Mucosa of rectum (tissue), 2 donors: ENCODE results near the gene YBX3.
A peak's percentile ranks its signal among the peaks of the same experiment; 100 is the strongest.

Source experiments
- H3K27ac ChIP-seq, 2 donors: one replicate each; pipeline ENCODE4 v1.7.0; 2013; ENCODE audit warnings: inconsistent platforms in 2 of 2, low read depth in 2 of 2, low read length in 2 of 2
- H3K27me3 ChIP-seq, 2 donors: one replicate each; pipeline ENCODE4 v1.7.0; 2013; ENCODE audit warnings: low read length in 2 of 2; ENCODE audit not compliant: control insufficient read depth in 2 of 2, insufficient read depth in 2 of 2
- H3K36me3 ChIP-seq, 2 donors: one replicate each; pipeline ENCODE4 v1.7.0; 2013; ENCODE audit warnings: low read length in 2 of 2; ENCODE audit not compliant: control insufficient read depth in 2 of 2, insufficient read depth in 2 of 2
- H3K4me1 ChIP-seq, 2 donors: one replicate each; pipeline ENCODE4 v1.7.0; 2013; ENCODE audit warnings: low read length in 2 of 2, mild to moderate bottlenecking in 1 of 2; ENCODE audit not compliant: control insufficient read depth in 2 of 2, insufficient read depth in 2 of 2
- H3K4me3 ChIP-seq, 2 donors: one replicate each; pipeline ENCODE4 v1.7.0; 2013; ENCODE audit warnings: low read length in 2 of 2
- H3K9ac ChIP-seq, 2 donors: one replicate each; pipeline ENCODE4 v1.7.0; 2013; ENCODE audit warnings: low read length in 2 of 2, low read depth in 1 of 2, mild to moderate bottlenecking in 1 of 2
- H3K9me3 ChIP-seq, 2 donors: one replicate each; pipeline ENCODE4 v1.7.0; 2013; ENCODE audit warnings: low read length in 2 of 2; ENCODE audit not compliant: control insufficient read depth in 2 of 2
- donor health status: healthy.
- donor health status: Normal muscosa, but diverticular disease.

Gene YBX3

DNA sequence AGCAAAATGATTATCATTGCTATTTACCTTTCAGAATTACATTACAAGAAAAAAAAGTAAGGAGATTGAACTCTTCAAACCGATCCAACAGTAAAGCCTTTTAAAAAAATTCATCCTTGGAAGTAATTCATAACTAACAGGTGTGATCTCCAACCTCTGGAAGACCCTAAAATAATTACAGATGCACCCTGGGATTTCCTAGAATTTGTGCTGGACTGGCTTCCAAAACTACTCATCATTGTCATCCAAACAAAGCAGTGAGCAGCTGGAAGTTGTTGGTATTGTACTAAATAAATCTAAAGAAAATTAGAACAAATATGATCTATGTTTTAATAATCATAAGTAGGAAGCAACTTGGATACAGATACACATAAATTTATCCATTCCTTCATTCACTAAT lies 1.9 kb upstream of the YBX3 start:
- Histone ChIP-seq H3K27ac (no peak overlapping the region), H3K27me3 (no peaks in the 10 kb centered on the region), H3K36me3 (no peaks in the 10 kb centered on the region), H3K4me3 (no peak overlapping the region), H3K9ac (no peak overlapping the region), H3K9me3 (no peaks in the 10 kb centered on the region), H3K4me1 (peaks cover 5 to 25% of the 10 kb centered on the region in 2 donors)

- H3K36me3 ChIP-seq = peaks cover 0 to 2% of the 10 kb centered on the region in 2 donors
- H3K9ac ChIP-seq = peak overlapping the region; percentile 92 to 94
- peak overlapping the region; percentile 89 to 95 for H3K4me3 ChIP-seq
- H3K9me3 ChIP-seq = no peaks in the 10 kb centered on the region
- H3K4me1 ChIP-seq = peaks cover 6 to 39% of the 10 kb centered on the region in 2 donors
- peak overlapping the region; percentile 90 to 92 for H3K27ac ChIP-seq
- no peaks in the 10 kb centered on the region for H3K27me3 ChIP-seq
Observed at GRCh38 chr12:10722502-10722904, 620 bp downstream of the YBX3 start.

GRCh38 chr12:10721651-10722501 lies 1.2 kb downstream of the YBX3 start:
- Histone ChIP-seq H3K4me1 (peaks cover 10 to 46% of the 10 kb centered on the region in 2 donors), H3K36me3 (peaks cover 0 to 2% of the 10 kb centered on the region in 2 donors), H3K9ac (peak overlapping the region; percentile 92 to 94), H3K9me3 (no peaks in the 10 kb centered on the region), H3K27me3 (no peaks in the 10 kb centered on the region), H3K4me3 (peak overlapping the region; percentile 89 to 95), H3K27ac (peak overlapping the region; percentile 90 to 92)

DNA sequence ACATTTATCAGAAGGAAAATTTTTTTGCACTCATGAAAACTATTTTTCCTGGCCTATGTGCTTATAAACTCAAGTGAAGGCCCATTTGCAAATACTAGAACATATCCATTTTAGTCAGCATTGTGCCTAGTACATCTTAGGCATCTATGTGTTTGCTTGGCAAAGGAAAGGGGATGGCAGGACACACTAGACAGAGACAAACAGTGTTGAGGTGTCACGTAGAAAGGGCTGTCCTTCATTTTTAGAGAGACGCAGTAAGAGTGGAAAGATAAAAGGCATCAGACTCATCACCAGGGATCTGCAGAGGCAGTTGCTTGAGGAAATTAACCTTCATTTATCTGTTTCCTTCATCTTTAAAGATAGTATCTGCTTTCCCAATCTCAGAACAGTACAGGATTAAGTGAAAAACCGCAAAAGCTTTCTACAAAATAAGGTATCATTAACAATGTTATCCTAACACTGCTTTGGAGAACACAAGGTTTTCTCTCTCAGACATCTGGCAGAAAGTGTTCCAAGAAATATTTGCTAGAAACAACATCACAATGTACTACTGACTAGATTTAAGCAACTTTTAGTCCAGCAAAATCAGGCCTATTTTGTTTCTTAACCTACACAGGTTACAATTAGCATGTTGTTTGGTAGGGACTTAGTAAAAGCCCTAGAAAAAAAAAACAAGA lies 2.0 kb downstream of the YBX3 start:
- Histone ChIP-seq H3K4me1 (peaks cover 16 to 52% of the 10 kb centered on the region in 2 donors), H3K36me3 (peaks cover 0 to 2% of the 10 kb centered on the region in 2 donors), H3K9ac (peak overlapping the region; percentile 92 to 94), H3K27me3 (no peaks in the 10 kb centered on the region), H3K27ac (peak overlapping the region; percentile 90 to 92), H3K9me3 (no peaks in the 10 kb centered on the region), H3K4me3 (peak overlapping the region; percentile 89 to 95)

- Histone ChIP-seq H3K4me3 (no peak overlapping the region), H3K4me1 (peaks cover 16 to 57% of the 10 kb centered on the region in 2 donors), H3K9me3 (no peaks in the 10 kb centered on the region), H3K9ac (no peak overlapping the region), H3K27ac (peak overlapping the region in 1 of 2 donors; percentile 45), H3K36me3 (peaks cover under 1 to 2% of the 10 kb centered on the region in 2 donors), H3K27me3 (no peaks in the 10 kb centered on the region)
Observed at GRCh38 chr12:10719482-10719881, 3.6 kb downstream of the YBX3 start.

DNA sequence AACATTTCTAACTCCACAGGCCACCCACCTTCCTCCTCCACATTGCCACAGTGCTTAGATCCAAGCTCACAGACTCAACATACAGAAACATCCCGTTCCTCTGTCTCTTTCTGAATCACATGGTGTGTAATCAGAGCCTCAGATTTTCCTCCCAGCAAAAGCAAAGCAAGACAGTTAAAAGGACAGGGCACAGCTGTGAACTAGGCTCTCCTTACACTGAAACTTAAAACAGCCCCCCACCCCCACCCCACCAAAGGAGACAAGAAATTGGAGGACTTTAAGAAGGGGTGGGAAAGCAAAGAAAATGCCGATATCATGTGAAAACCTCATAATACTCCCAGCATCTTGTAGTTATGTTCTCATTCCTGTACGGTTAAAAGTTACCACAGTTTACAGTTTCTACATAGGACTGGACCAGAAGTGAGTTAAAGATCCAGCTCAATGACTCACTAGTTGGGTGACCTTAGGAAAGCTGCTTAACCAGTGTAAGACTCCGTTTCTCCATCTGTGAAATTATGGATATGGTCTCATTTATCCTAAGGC lies 4.8 kb downstream of the YBX3 start:
- Histone ChIP-seq H3K4me3 (no peak overlapping the region), H3K4me1 (peaks cover 16 to 50% of the 10 kb centered on the region in 2 donors), H3K9me3 (no peaks in the 10 kb centered on the region), H3K27ac (peak overlapping the region; percentile 27 to 45), H3K36me3 (peaks cover 11 to 13% of the 10 kb centered on the region in 2 donors), H3K27me3 (no peaks in the 10 kb centered on the region), H3K9ac (no peak overlapping the region)

DNA sequence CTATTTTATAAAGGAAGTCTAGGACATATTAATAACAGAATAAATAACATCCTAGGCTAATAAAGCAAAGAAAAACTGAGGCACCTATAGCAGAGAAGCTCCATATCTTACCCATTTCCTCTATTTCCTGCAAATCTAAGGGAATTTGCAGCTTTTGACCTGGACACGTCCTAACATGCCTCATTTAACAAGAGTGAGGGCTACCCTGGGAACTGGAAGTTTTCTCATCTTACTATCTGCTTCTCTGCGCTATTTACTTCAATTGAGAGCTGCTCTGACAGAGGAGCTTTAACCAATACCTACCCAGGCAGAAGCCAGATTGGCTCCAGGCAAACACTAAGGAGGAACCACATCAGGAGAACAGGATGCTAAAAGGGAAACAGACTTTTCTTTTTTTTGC lies 5.7 kb downstream of the YBX3 start:
- no peak overlapping the region for H3K4me3 ChIP-seq
- H3K36me3 ChIP-seq = peaks cover 20 to 22% of the 10 kb centered on the region in 2 donors
- no peak overlapping the region for H3K9ac ChIP-seq
- H3K27me3 ChIP-seq = no peaks in the 10 kb centered on the region
- no peaks in the 10 kb centered on the region for H3K9me3 ChIP-seq
- peak overlapping the region; percentile 56 to 64 for H3K27ac ChIP-seq
- H3K4me1 ChIP-seq = peaks cover 16 to 50% of the 10 kb centered on the region in 2 donors

GRCh38 chr12:10716704-10717315 lies 6.3 kb downstream of the YBX3 start:
- Histone ChIP-seq H3K27ac (peak overlapping the region; percentile 56 to 64), H3K4me1 (peaks cover 16 to 46% of the 10 kb centered on the region in 2 donors), H3K4me3 (peak overlapping the region in 1 of 2 donors; percentile 43), H3K27me3 (no peaks in the 10 kb centered on the region), H3K9me3 (no peaks in the 10 kb centered on the region), H3K9ac (peak overlapping the region in 1 of 2 donors; percentile 35), H3K36me3 (peaks cover 26 to 28% of the 10 kb centered on the region in 2 donors)

GRCh38 chr12:10716277-10716676 lies 6.8 kb downstream of the YBX3 start:
- Histone ChIP-seq H3K9ac (peak overlapping the region in 1 of 2 donors; percentile 35), H3K27ac (peak overlapping the region; percentile 56 to 64), H3K27me3 (no peaks in the 10 kb centered on the region), H3K4me3 (peak overlapping the region in 1 of 2 donors; percentile 43), H3K36me3 (peaks cover 31 to 32% of the 10 kb centered on the region in 2 donors), H3K9me3 (no peaks in the 10 kb centered on the region), H3K4me1 (peaks cover 16 to 44% of the 10 kb centered on the region in 2 donors)
